H9 (cell line): ENCODE data around the gene LRMDA. TPM values are rescaled to one million over a fixed set of nuclear protein-coding genes. Genes with fewer than 3 reads are reported as not detected.

Source experiments
- DNase-seq: peaks from one replicate; pipeline ENCODE4 v3.0.0-alpha.2; 2017
- H2AFZ ChIP-seq: one replicate; pipeline ENCODE4 v1.6.1; 2013; ENCODE audit warnings: mild to moderate bottlenecking, low read length, control low read depth, moderate library complexity
- H2AK5ac ChIP-seq: 2 replicates; pipeline ENCODE4 v1.6.1; 2013; ENCODE audit warnings: low read length, control low read depth, mixed read lengths; ENCODE audit not compliant: insufficient read length
- H2BK120ac ChIP-seq: one replicate; pipeline ENCODE4 v1.6.1; 2013; ENCODE audit warnings: low read depth, mild to moderate bottlenecking, low read length, control low read depth, inconsistent platforms; ENCODE audit not compliant: poor library complexity, severe bottlenecking
- H2BK12ac ChIP-seq: 2 replicates; pipeline ENCODE4 v1.6.1; 2013; ENCODE audit warnings: low read length, control low read depth, mixed read lengths, low read depth; ENCODE audit not compliant: insufficient read length
- H2BK15ac ChIP-seq: 2 replicates; pipeline ENCODE4 v1.6.1; 2013; ENCODE audit warnings: low read depth, low read length, control low read depth
- H2BK20ac ChIP-seq: one replicate; pipeline ENCODE4 v1.6.1; 2013; ENCODE audit warnings: low read depth, mild to moderate bottlenecking, low read length, control low read depth, inconsistent platforms; ENCODE audit not compliant: poor library complexity, severe bottlenecking
- H2BK5ac ChIP-seq: 2 replicates; pipeline ENCODE4 v1.6.1; 2013; ENCODE audit warnings: low read length, control low read depth, mixed read lengths; ENCODE audit not compliant: insufficient read length
- H3K14ac ChIP-seq: 2 replicates; pipeline ENCODE4 v1.6.1; 2013; ENCODE audit warnings: low read length, control low read depth; ENCODE audit not compliant: insufficient read depth
- H3K18ac ChIP-seq: 2 replicates; pipeline ENCODE4 v1.6.1; 2013; ENCODE audit warnings: low read depth, mild to moderate bottlenecking, mixed read lengths, low read length, control low read depth; ENCODE audit not compliant: insufficient read length
- H3K23ac ChIP-seq: 2 replicates; pipeline ENCODE4 v1.6.1; 2013; ENCODE audit warnings: low read length, control low read depth, mixed read lengths, low read depth; ENCODE audit not compliant: insufficient read length
- H3K23me2 ChIP-seq: 2 replicates; pipeline ENCODE4 v1.6.1; 2013; ENCODE audit warnings: low read depth, mild to moderate bottlenecking, mixed read lengths, low read length, control low read depth; ENCODE audit not compliant: insufficient read length, poor library complexity, severe bottlenecking
- H3K27ac ChIP-seq: 2 replicates; pipeline ENCODE4 v1.5.1; 2013; ENCODE audit warnings: low read length, control low read depth, mixed read lengths, low read depth; ENCODE audit not compliant: insufficient read length
- H3K27me3 ChIP-seq: 2 replicates; pipeline ENCODE4 v1.6.1; 2013; ENCODE audit warnings: low read length, control low read depth, inconsistent platforms; ENCODE audit not compliant: insufficient read depth
- H3K4ac ChIP-seq: 2 replicates; pipeline ENCODE4 v1.6.1; 2013; ENCODE audit warnings: low read depth, mild to moderate bottlenecking, control low read depth, inconsistent platforms, low read length, moderate library complexity
- H3K4me1 ChIP-seq: 2 replicates; pipeline ENCODE4 v1.6.1; 2013; ENCODE audit warnings: low read length, control low read depth, inconsistent platforms; ENCODE audit not compliant: insufficient read depth
- H3K4me2 ChIP-seq: 2 replicates; pipeline ENCODE4 v1.6.1; 2013; ENCODE audit warnings: low read length, control low read depth, mixed read lengths; ENCODE audit not compliant: insufficient read length, insufficient read depth
- H3K56ac ChIP-seq: 2 replicates; pipeline ENCODE4 v1.6.1; 2013; ENCODE audit warnings: low read depth, mild to moderate bottlenecking, mixed read lengths, low read length, control low read depth; ENCODE audit not compliant: insufficient read length
- H3K79me1 ChIP-seq: 2 replicates; pipeline ENCODE4 v1.6.1; 2013; ENCODE audit warnings: low read depth, mild to moderate bottlenecking, moderate library complexity, low read length, control low read depth, inconsistent platforms; ENCODE audit not compliant: insufficient read depth, poor library complexity, severe bottlenecking
- H3K79me2 ChIP-seq: 2 replicates; pipeline ENCODE4 v1.6.1; 2013; ENCODE audit warnings: low read length, control low read depth, inconsistent platforms; ENCODE audit not compliant: insufficient read depth
- H3K9ac ChIP-seq: 2 replicates; pipeline ENCODE4 v1.6.1; 2013; ENCODE audit warnings: low read length, control low read depth, mixed read lengths; ENCODE audit not compliant: insufficient read length; ENCODE audit errors: extremely low read depth
- H3K9me3 ChIP-seq: one replicate; pipeline ENCODE4 v1.6.1; 2013; ENCODE audit warnings: low read depth, low read length, inconsistent platforms; ENCODE audit not compliant: control insufficient read depth
- H3T11ph ChIP-seq: one replicate; pipeline ENCODE4 v1.6.1; 2013; ENCODE audit warnings: mild to moderate bottlenecking, low read length, control low read depth, inconsistent platforms
- H4K20me1 ChIP-seq: one replicate; pipeline ENCODE4 v1.6.1; 2013; ENCODE audit not compliant: control insufficient read depth, insufficient read length, insufficient read depth
- H4K5ac ChIP-seq: 2 replicates; pipeline ENCODE4 v1.6.1; 2013; ENCODE audit warnings: low read depth, mild to moderate bottlenecking, mixed read lengths, low read length, control low read depth; ENCODE audit not compliant: insufficient read length
- H4K8ac ChIP-seq: replicated peaks from 2 replicates; pipeline ENCODE4 v1.6.1; 2013; ENCODE audit warnings: low read length, control low read depth, mixed read lengths, low read depth; ENCODE audit not compliant: insufficient read length
- H4K91ac ChIP-seq: 2 replicates; pipeline ENCODE4 v1.6.1; 2013; ENCODE audit warnings: low read depth, mild to moderate bottlenecking, moderate library complexity, mixed read lengths, low read length, control low read depth; ENCODE audit not compliant: insufficient read length
- H3K27ac Mint-ChIP-seq, 3 experiments: 2 replicates in 2 of 3; 3 replicates in 1 of 3; pipeline ENCODE4 v1.8.0; 2020 to 2021; ENCODE audit warnings: mixed read lengths in 3 of 3, mild to moderate bottlenecking in 1 of 3, moderate library complexity in 1 of 3
- H3K27me3 Mint-ChIP-seq: 2 replicates; pipeline ENCODE4 v1.8.0; 2021; ENCODE audit warnings: low read depth, mild to moderate bottlenecking, moderate library complexity, mixed read lengths
- H3K36me3 Mint-ChIP-seq, 3 experiments: 2 replicates in 2 of 3; 3 replicates in 1 of 3; pipeline ENCODE4 v1.8.0; 2020 to 2021; ENCODE audit warnings: low read depth in 3 of 3, mixed read lengths in 3 of 3; ENCODE audit not compliant: insufficient read depth in 1 of 3
- H3K4me1 Mint-ChIP-seq, 2 experiments: 2 replicates each; pipeline ENCODE4 v1.8.0; 2020; ENCODE audit warnings: mixed read lengths in 2 of 2
- H3K4me3 Mint-ChIP-seq, 2 experiments: 2 replicates in 1 of 2; 3 replicates in 1 of 2; pipeline ENCODE4 v1.8.0; 2020 to 2021; ENCODE audit warnings: mild to moderate bottlenecking in 2 of 2, mixed read lengths in 2 of 2, moderate library complexity in 1 of 2
- H3K9me3 Mint-ChIP-seq, 2 experiments: 2 replicates in 1 of 2; 3 replicates in 1 of 2; pipeline ENCODE4 v1.8.0; 2020; ENCODE audit warnings: mild to moderate bottlenecking in 2 of 2, mixed read lengths in 2 of 2, moderate library complexity in 1 of 2
- CTCF ChIP-seq: fragments of 200-600 bp; sonication (generic); conservative IDR thresholded peaks from 3 replicates; pipeline ENCODE4 v1.8.0; 2021; ENCODE audit warnings: antibody characterized with exemption, mild to moderate bottlenecking
- WGBS: extraction: QIAGEN DNeasy Blood & Tissue Kit; methylation state at CpG from one replicate; pipeline ENCODE4 v1.1.7; 2013; ENCODE audit warnings: missing lambda C conversion rate, low lambda C conversion rate, mixed read lengths; ENCODE audit not compliant: insufficient read length; ENCODE audit errors: extremely low coverage; 5-methylcytosine and 5-hydroxymethylcytosine counted together
- total RNA-seq: library from RNA; stranded (reverse); gene quantifications from 2 replicates; pipeline ENCODE4 v1.2.1, GENCODE V29; 2021

The LRMDA gene
- total RNA-seq, 1 experiment from 2014 or later, result 1.8 TPM

- no peak for DNase-seq
- no peaks in the 10 kb centered on the region; the same call in 1 of the 2 replicates for H3K4me1 ChIP-seq
Observed at GRCh38 chr10:75565286-75566251, 134.1 kb downstream of the LRMDA start.

More at GRCh38 chr10:75565286-75566251, 134.1 kb downstream of the LRMDA start:
- Histone ChIP-seq H3K23me2 (no peaks in the 10 kb centered on the region), H3K79me2 (no peaks in the 10 kb centered on the region), H3K4me2 (no peak overlapping the region), H3T11ph (no peak overlapping the region), H4K91ac (no peak overlapping the region), H2AK5ac (no peak overlapping the region), H3K9me3 (peaks cover 12% of the 10 kb centered on the region), H4K20me1 (no peaks in the 10 kb centered on the region), H3K79me1 (no peaks in the 10 kb centered on the region), H2AFZ (no peak overlapping the region), H4K8ac (no peak overlapping the region), H2BK20ac (no peak overlapping the region), H2BK5ac (no peak overlapping the region), H3K27me3 (no peaks in the 10 kb centered on the region), H3K14ac (no peak overlapping the region), H3K18ac (no peak overlapping the region), H2BK120ac (no peak overlapping the region), H3K9ac (no peak overlapping the region), H3K56ac (no peak overlapping the region), H4K5ac (no peak overlapping the region), H3K23ac (no peak overlapping the region), H2BK15ac (no peak overlapping the region), H3K4ac (no peak overlapping the region), H2BK12ac (no peak overlapping the region), H3K27ac (no peak overlapping the region)
- H3K27ac Mint-ChIP-seq, result no peak overlapping the region
- H3K4me3 Mint-ChIP-seq, result no peak overlapping the region
- peaks cover 44 to 45% of the 10 kb centered on the region in 2 experiments for H3K9me3 Mint-ChIP-seq
- TF ChIP-seq CTCF, result no peak
- peaks cover 10% of the 10 kb centered on the region for H3K27me3 Mint-ChIP-seq
- no CpG with 5 or more reads among the region's 5 CpGs for WGBS
- H3K36me3 Mint-ChIP-seq, result peaks cover 10 to 36% (median 22%) of the 10 kb centered on the region in 3 experiments
- peaks cover 0 to 4% of the 10 kb centered on the region in 2 experiments; a peak in 2 of 4 replicates for H3K4me1 Mint-ChIP-seq
